Hematopoietic multipotent progenitor cell treated with erythropoietin and hydrocortisone succinate and interleukin-3 and kit ligand, for 4 days (in vitro differentiated cells): ENCODE data around the gene AEN.

Experiments
- DNase-seq: peaks from one replicate; pipeline ENCODE4 v3.0.0-alpha.2; 2015

Gene AEN

GRCh38 chr15:88681610-88682221 is 60.6 kb downstream of the AEN start:
- DNase-seq, result no peak
